Measurements from ENCODE around the gene PVALEF. TPM values are rescaled to one million over a fixed set of nuclear protein-coding genes. Genes with fewer than 3 reads are reported as not detected.

Gene PVALEF
- total RNA-seq, 1 donor from 2014 or later: not detected

GRCh38 chr17:81128774-81129173 is 36.5 kb upstream of the PVALEF start:
- ATAC-seq: no peak

- ATAC-seq: no peak
Measured at GRCh38 chr17:81129289-81129688, 36.0 kb upstream of the PVALEF start.

- ATAC-seq: no peak
Measured at GRCh38 chr17:81129711-81130367, 35.5 kb upstream of the PVALEF start.

- no peak for ATAC-seq
Measured at GRCh38 chr17:81130385-81131361, 34.6 kb upstream of the PVALEF start.

- no peak for ATAC-seq
Measured at GRCh38 chr17:81131486-81132196, 33.7 kb upstream of the PVALEF start.

- no peak for ATAC-seq
Measured at GRCh38 chr17:81132197-81132540, 33.1 kb upstream of the PVALEF start.

GRCh38 chr17:81132770-81133723 is 32.3 kb upstream of the PVALEF start:
- no peak for ATAC-seq

GRCh38 chr17:81134064-81134781 is 31.1 kb upstream of the PVALEF start:
- no peak for ATAC-seq

GRCh38 chr17:81135505-81136278 is 29.6 kb upstream of the PVALEF start:
- ATAC-seq: no peak

GRCh38 chr17:81136366-81136765 is 28.9 kb upstream of the PVALEF start:
- no peak for ATAC-seq

GRCh38 chr17:81137248-81137647 is 28.1 kb upstream of the PVALEF start:
- no peak for ATAC-seq

GRCh38 chr17:81138083-81138482 is 27.2 kb upstream of the PVALEF start:
- ATAC-seq: no peak

GRCh38 chr17:81138500-81138899 is 26.8 kb upstream of the PVALEF start:
- no peak for ATAC-seq

GRCh38 chr17:81139428-81139827 is 25.9 kb upstream of the PVALEF start:
- no peak for ATAC-seq

- ATAC-seq: no peak
Measured at GRCh38 chr17:81140018-81140417, 25.3 kb upstream of the PVALEF start.

GRCh38 chr17:81140695-81141094 is 24.6 kb upstream of the PVALEF start:
- no peak for ATAC-seq

- ATAC-seq: peak; percentile 80
Measured at GRCh38 chr17:81142301-81143199, 22.8 kb upstream of the PVALEF start.

- ATAC-seq: peak; percentile 8
Measured at GRCh38 chr17:81143200-81143527, 22.1 kb upstream of the PVALEF start.

- no peak for ATAC-seq
Measured at GRCh38 chr17:81143717-81144422, 21.4 kb upstream of the PVALEF start.

All from esophagus mucosa (tissue), 1 donor.